Cardiac muscle cell (in vitro differentiated cells and primary cell): ENCODE results near the gene HYAL2. TPM values are rescaled to one million over a fixed set of nuclear protein-coding genes. Genes with fewer than 3 reads are reported as not detected.

Source experiments
- DNase-seq, 2 donors: peaks; one replicate each; pipeline versions ENCODE4 v3.0.0 to v3.0.0-alpha.2; 2010 to 2017; ENCODE audit warnings: low read depth in 1 of 2, low spot score in 1 of 2
- H3K27ac ChIP-seq: fragments of 200-600 bp; sonication (generic); 2 replicates; pipeline ENCODE4 v1.5.1; 2016
- H3K27me3 ChIP-seq: fragments of 200-600 bp; sonication (generic); 2 replicates; pipeline ENCODE4 v1.6.0; 2016; ENCODE audit warnings: control low read depth
- H3K36me3 ChIP-seq: fragments of 200-600 bp; sonication (generic); 2 replicates; pipeline ENCODE4 v1.5.1; 2016; ENCODE audit warnings: control low read depth
- H3K4me1 ChIP-seq: fragments of 200-600 bp; sonication (generic); 2 replicates; pipeline ENCODE4 v1.8.1; 2017; ENCODE audit warnings: low read depth, mild to moderate bottlenecking, mixed run types
- H3K4me3 ChIP-seq: fragments of 200-600 bp; sonication (generic); 2 replicates; pipeline ENCODE4 v1.5.1; 2016; ENCODE audit warnings: mild to moderate bottlenecking
- H3K9me3 ChIP-seq: fragments of 200-600 bp; sonication (generic); 2 replicates; pipeline ENCODE4 v1.5.1; 2017; ENCODE audit warnings: low read depth, mild to moderate bottlenecking, control low read depth
- CTCF ChIP-seq: IDR thresholded peaks from 2 replicates; pipeline ENCODE4 v1.5.1; 2012; ENCODE audit warnings: low read depth, mild to moderate bottlenecking, low read length
- polyA plus RNA-seq: library from polyadenylated mRNA; unstranded; fragments of >200 nt; fragmentation: Nextera tagmentation; extraction: Ambion mirVana; gene quantifications from 2 replicates; pipeline ENCODE4 v1.2.1, GENCODE V29; 2016
- total RNA-seq: library from RNA; depleted of rRNA; stranded (reverse); fragments of >200 nt; gene quantifications from 2 replicates; pipeline ENCODE4 v1.2.3, GENCODE V29; 2016

The HYAL2 gene
- total RNA-seq (116 and 124 TPM in 2 replicates), polyA plus RNA-seq (88.3 and 106 TPM in 2 replicates)

- TF ChIP-seq CTCF = no peak
- DNase-seq = peak in 1 of 2 donors; percentile 58
- H3K36me3 ChIP-seq = peaks cover 17% of the 10 kb centered on the region
- H3K9me3 ChIP-seq = no peaks in the 10 kb centered on the region
- peak within 1 kb of the TSS; percentile 65 for H3K4me3 ChIP-seq
- H3K27ac ChIP-seq = peak within 1 kb of the TSS; percentile 100
- peaks cover 31% of the 10 kb centered on the region for H3K4me1 ChIP-seq
- no peaks in the 10 kb centered on the region for H3K27me3 ChIP-seq
Observed at GRCh38 chr3:50322386-50323091, at the start of gene HYAL2. HYAL2 (minus strand) TSS chr3:50322745; CDS start chr3:50320489, 2,256 bp downstream.

- Histone ChIP-seq H3K27ac (no peak overlapping the region), H3K27me3 (no peaks in the 10 kb centered on the region), H3K36me3 (no peaks in the 10 kb centered on the region), H3K4me3 (no peak overlapping the region), H3K9me3 (no peaks in the 10 kb centered on the region), H3K4me1 (no peaks in the 10 kb centered on the region)
- TF ChIP-seq CTCF = no peak
- peak in 1 of 2 donors; percentile 34 for DNase-seq
Observed at GRCh38 chr3:50371133-50371685, 48.7 kb upstream of the HYAL2 start.

- no peak overlapping the region for H3K4me3 ChIP-seq
- H3K36me3 ChIP-seq = no peaks in the 10 kb centered on the region
- H3K4me1 ChIP-seq = no peaks in the 10 kb centered on the region
- DNase-seq = peak; percentile 50 to 69
- no peak overlapping the region for H3K27ac ChIP-seq
- H3K27me3 ChIP-seq = no peaks in the 10 kb centered on the region
- H3K9me3 ChIP-seq = no peaks in the 10 kb centered on the region
- peak; percentile 27 for TF ChIP-seq CTCF
Observed at GRCh38 chr3:50370594-50370993, 48.0 kb upstream of the HYAL2 start.

- H3K27me3 ChIP-seq = no peaks in the 10 kb centered on the region
- no peaks in the 10 kb centered on the region for H3K4me1 ChIP-seq
- no peaks in the 10 kb centered on the region for H3K36me3 ChIP-seq
- no peak for DNase-seq
- no peak overlapping the region for H3K27ac ChIP-seq
- no peak overlapping the region for H3K4me3 ChIP-seq
- H3K9me3 ChIP-seq = no peaks in the 10 kb centered on the region
- no peak for TF ChIP-seq CTCF
Observed at GRCh38 chr3:50369012-50369670, 46.6 kb upstream of the HYAL2 start.

GRCh38 chr3:50365842-50366220, 43.3 kb upstream of the HYAL2 start:
- H3K27ac ChIP-seq = no peak overlapping the region
- H3K36me3 ChIP-seq = no peaks in the 10 kb centered on the region
- no peak for TF ChIP-seq CTCF
- no peak for DNase-seq
- H3K9me3 ChIP-seq = no peaks in the 10 kb centered on the region
- no peaks in the 10 kb centered on the region for H3K27me3 ChIP-seq
- no peak overlapping the region for H3K4me3 ChIP-seq
- H3K4me1 ChIP-seq = no peaks in the 10 kb centered on the region
